DOHH2 (cell line): ENCODE data around the gene SIK2.

Source experiments
- H3F3A ChIP-seq: fragments of 200-600 bp; sonication (generic), shearing (Covaris generic); 2 replicates; pipeline ENCODE4 v1.6.0; 2016; ENCODE audit warnings: antibody characterized with exemption, mild to moderate bottlenecking; ENCODE audit not compliant: control insufficient read depth, insufficient read depth
- H3K27ac ChIP-seq: fragments of 200-600 bp; sonication (generic); 2 replicates; pipeline ENCODE4 v1.5.1; 2014; ENCODE audit warnings: low read depth, mild to moderate bottlenecking, low read length, moderate library complexity
- H3K27me3 ChIP-seq: fragments of 200-600 bp; sonication (generic); 2 replicates; pipeline ENCODE4 v1.6.1; 2014; ENCODE audit warnings: mild to moderate bottlenecking, low read length, mixed read lengths; ENCODE audit not compliant: control insufficient read depth
- H3K36me3 ChIP-seq: fragments of 200-600 bp; sonication (generic); 2 replicates; pipeline ENCODE4 v1.6.1; 2014; ENCODE audit warnings: mild to moderate bottlenecking, low read length, moderate library complexity, mixed read lengths; ENCODE audit not compliant: control insufficient read depth
- H3K4me1 ChIP-seq: fragments of 200-600 bp; sonication (generic); 2 replicates; pipeline ENCODE4 v1.6.1; 2014; ENCODE audit warnings: mild to moderate bottlenecking, low read length, mixed read lengths; ENCODE audit not compliant: control insufficient read depth
- H3K4me2 ChIP-seq: fragments of 200-600 bp; sonication (generic); 2 replicates; pipeline ENCODE4 v1.6.0; 2014; ENCODE audit warnings: mild to moderate bottlenecking, low read length, moderate library complexity
- H3K4me3 ChIP-seq: fragments of 200-600 bp; sonication (generic); 2 replicates; pipeline ENCODE4 v1.5.1; 2014; ENCODE audit warnings: mild to moderate bottlenecking, low read length, mixed read lengths
- H3K79me2 ChIP-seq: fragments of 200-600 bp; sonication (generic); 2 replicates; pipeline ENCODE4 v1.6.1; 2014; ENCODE audit warnings: mild to moderate bottlenecking, low read length, mixed read lengths; ENCODE audit not compliant: control insufficient read depth
- H3K9me2 ChIP-seq: fragments of 200-600 bp; sonication (generic); replicated peaks from 2 replicates; pipeline ENCODE4 v1.6.1; 2014; ENCODE audit warnings: mild to moderate bottlenecking, low read length, mixed read lengths; ENCODE audit not compliant: control insufficient read depth
- H3K9me3 ChIP-seq: fragments of 200-600 bp; sonication (generic); 2 replicates; pipeline ENCODE4 v1.6.1; 2014; ENCODE audit warnings: antibody characterized with exemption, low read length, mixed read lengths; ENCODE audit not compliant: control insufficient read depth, insufficient read depth
- H4K20me1 ChIP-seq: fragments of 200-600 bp; sonication (generic); 2 replicates; pipeline ENCODE4 v1.6.0; 2014; ENCODE audit warnings: low read depth, mild to moderate bottlenecking, antibody characterized with exemption, low read length, moderate library complexity; ENCODE audit not compliant: control insufficient read depth, insufficient read depth
- EZH2phosphoT487 ChIP-seq: fragments of 200-600 bp; sonication (generic); IDR thresholded peaks from 2 replicates; pipeline ENCODE4 v1.6.1; 2017; ENCODE audit warnings: borderline replicate concordance, mild to moderate bottlenecking, antibody characterized with exemption, low read length, moderate library complexity, mixed read lengths
- TF ChIP-seq, protein P1 (sequence below): fragments of 200-600 bp; sonication (generic); IDR thresholded peaks from one replicate; pipeline ENCODE4 v1.5.1; 2014; ENCODE audit warnings: antibody characterized with exemption, mild to moderate bottlenecking, low read depth, low read length; ENCODE audit not compliant: poor library complexity, severe bottlenecking

Gene SIK2

DNA sequence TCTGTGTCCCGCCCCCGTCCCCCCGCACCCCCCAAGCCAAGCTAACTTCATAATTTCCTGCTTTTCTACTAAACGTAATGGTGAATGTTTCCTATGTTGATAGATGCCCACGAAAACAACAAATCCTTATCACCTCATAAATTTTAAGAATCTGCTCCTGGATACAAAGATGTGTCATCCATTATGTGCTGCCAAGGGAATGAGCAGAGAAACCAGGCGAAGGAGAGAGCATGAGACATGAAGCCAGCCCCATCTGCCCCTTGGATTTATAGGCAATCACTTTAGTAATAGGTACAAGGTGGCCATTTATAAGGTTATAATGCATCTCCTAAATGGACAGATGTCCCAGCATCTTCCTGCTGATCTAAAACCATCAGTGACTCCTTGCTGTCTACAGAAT lies 31.5 kb upstream of the SIK2 start:
- no peaks in the 10 kb centered on the region for H3K36me3 ChIP-seq
- H3K79me2 ChIP-seq = no peaks in the 10 kb centered on the region
- no peak overlapping the region for H3K4me3 ChIP-seq
- no peaks in the 10 kb centered on the region for H3F3A ChIP-seq
- TF ChIP-seq, protein P1, sequence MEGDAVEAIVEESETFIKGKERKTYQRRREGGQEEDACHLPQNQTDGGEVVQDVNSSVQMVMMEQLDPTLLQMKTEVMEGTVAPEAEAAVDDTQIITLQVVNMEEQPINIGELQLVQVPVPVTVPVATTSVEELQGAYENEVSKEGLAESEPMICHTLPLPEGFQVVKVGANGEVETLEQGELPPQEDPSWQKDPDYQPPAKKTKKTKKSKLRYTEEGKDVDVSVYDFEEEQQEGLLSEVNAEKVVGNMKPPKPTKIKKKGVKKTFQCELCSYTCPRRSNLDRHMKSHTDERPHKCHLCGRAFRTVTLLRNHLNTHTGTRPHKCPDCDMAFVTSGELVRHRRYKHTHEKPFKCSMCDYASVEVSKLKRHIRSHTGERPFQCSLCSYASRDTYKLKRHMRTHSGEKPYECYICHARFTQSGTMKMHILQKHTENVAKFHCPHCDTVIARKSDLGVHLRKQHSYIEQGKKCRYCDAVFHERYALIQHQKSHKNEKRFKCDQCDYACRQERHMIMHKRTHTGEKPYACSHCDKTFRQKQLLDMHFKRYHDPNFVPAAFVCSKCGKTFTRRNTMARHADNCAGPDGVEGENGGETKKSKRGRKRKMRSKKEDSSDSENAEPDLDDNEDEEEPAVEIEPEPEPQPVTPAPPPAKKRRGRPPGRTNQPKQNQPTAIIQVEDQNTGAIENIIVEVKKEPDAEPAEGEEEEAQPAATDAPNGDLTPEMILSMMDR = no peak
- no peak for TF ChIP-seq EZH2phosphoT487
- H3K27me3 ChIP-seq = no peaks in the 10 kb centered on the region
- H3K9me2 ChIP-seq = no peaks in the 10 kb centered on the region
- H4K20me1 ChIP-seq = no peaks in the 10 kb centered on the region
- no peak overlapping the region for H3K27ac ChIP-seq
- no peaks in the 10 kb centered on the region for H3K9me3 ChIP-seq
- peaks cover 18% of the 10 kb centered on the region for H3K4me1 ChIP-seq
- no peak overlapping the region for H3K4me2 ChIP-seq

DNA sequence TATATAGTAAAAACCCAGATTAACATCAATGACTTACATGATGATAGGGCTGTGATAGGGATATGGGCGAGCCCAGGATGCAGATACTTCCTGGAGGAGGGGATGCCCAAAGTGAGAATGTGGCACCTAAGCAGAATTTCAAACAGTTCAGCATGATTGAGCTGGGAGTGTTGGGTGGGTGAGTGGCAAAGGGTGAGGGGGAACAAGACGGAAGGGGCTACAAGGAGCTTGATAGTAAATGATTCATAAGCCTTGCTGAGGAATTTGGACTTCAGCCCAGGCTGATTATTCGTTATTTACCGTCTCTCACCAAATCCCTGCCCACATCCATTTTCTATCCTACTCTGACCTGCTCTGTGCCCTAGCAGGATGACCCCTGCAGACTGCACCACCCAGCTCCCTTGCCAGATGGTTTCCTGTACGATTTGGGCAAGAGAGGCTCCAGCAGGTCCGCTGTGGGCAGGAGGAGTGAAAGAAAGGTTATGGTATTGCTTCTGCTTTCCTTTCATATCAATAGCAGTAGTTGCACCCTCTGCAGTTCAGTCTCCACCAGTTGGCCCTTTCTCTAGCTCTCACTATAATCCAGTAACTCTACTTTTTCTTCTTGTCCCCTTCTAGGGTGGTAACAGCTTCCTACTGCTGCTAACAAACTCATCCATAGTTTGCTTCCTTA lies 30.3 kb upstream of the SIK2 start:
- H3K9me2 ChIP-seq = no peaks in the 10 kb centered on the region
- H3K27ac ChIP-seq = no peak overlapping the region
- no peak overlapping the region for H3K4me3 ChIP-seq
- no peaks in the 10 kb centered on the region for H3F3A ChIP-seq
- no peaks in the 10 kb centered on the region for H3K27me3 ChIP-seq
- H3K4me1 ChIP-seq = peaks cover 18% of the 10 kb centered on the region
- H4K20me1 ChIP-seq = no peaks in the 10 kb centered on the region
- H3K4me2 ChIP-seq = no peak overlapping the region
- H3K79me2 ChIP-seq = no peaks in the 10 kb centered on the region
- no peaks in the 10 kb centered on the region for H3K9me3 ChIP-seq
- H3K36me3 ChIP-seq = no peaks in the 10 kb centered on the region
- TF ChIP-seq EZH2phosphoT487 = no peak
- TF ChIP-seq, protein P1 = no peak

DNA sequence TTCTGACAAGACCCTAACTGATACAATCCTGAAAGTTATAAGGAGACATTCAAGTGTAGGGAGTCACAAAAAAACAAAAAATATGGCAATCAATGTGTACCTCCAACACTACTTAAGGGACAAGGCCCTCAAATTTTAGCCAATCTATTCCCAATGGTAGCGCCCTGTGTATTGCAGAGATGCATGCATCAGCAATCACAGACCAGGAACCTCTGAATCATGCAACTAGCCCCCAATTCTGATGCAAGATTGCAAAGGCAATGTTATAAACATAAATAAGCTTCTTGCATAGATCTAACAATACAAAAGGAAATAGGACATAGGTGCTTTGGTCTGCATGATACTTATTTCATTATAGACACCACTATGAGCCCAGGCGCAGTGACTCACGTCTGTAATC lies 29.7 kb upstream of the SIK2 start:
- Histone ChIP-seq H3K27me3 (no peaks in the 10 kb centered on the region), H3K9me2 (no peaks in the 10 kb centered on the region)

More for the DNA sequence above, 29.7 kb upstream of the SIK2 start:
- H3K27ac ChIP-seq = no peak overlapping the region
- H3K79me2 ChIP-seq = no peaks in the 10 kb centered on the region
- H3K36me3 ChIP-seq = no peaks in the 10 kb centered on the region
- H4K20me1 ChIP-seq = no peaks in the 10 kb centered on the region
- no peaks in the 10 kb centered on the region for H3F3A ChIP-seq
- H3K4me3 ChIP-seq = no peak overlapping the region
- H3K4me1 ChIP-seq = peaks cover 18% of the 10 kb centered on the region
- TF ChIP-seq, protein P1 = no peak
- no peak for TF ChIP-seq EZH2phosphoT487
- no peaks in the 10 kb centered on the region for H3K9me3 ChIP-seq
- H3K4me2 ChIP-seq = no peak overlapping the region
